Suprapubic skin (tissue), 4 donors: Measurements from ENCODE around the gene DNASE1.

Experiments used
- POLR2A ChIP-seq, 2 donors: fragments of 450-650 bp; IDR thresholded peaks; one replicate each; pipeline ENCODE4 v1.6.1; 2017; ENCODE audit warnings: antibody characterized with exemption in 2 of 2, mild to moderate bottlenecking in 2 of 2, moderate library complexity in 2 of 2
- POLR2AphosphoS5 ChIP-seq, 3 donors: sonication (generic); formaldehyde crosslinking; IDR thresholded peaks; one replicate each; pipeline ENCODE4 v1.6.1; 2017; ENCODE audit warnings: antibody characterized with exemption in 3 of 3
- TF ChIP-seq, protein P1 (sequence below), 2 donors: fragments of 200-600 bp in 1 of 2; fragments of 450-650 bp in 1 of 2; sonication (generic) in 1 of 2; IDR thresholded peaks; one replicate each; pipeline ENCODE4 v1.5.1; 2016 to 2019; ENCODE audit warnings: antibody characterized with exemption in 2 of 2, mild to moderate bottlenecking in 1 of 2, moderate library complexity in 1 of 2

DNA sequence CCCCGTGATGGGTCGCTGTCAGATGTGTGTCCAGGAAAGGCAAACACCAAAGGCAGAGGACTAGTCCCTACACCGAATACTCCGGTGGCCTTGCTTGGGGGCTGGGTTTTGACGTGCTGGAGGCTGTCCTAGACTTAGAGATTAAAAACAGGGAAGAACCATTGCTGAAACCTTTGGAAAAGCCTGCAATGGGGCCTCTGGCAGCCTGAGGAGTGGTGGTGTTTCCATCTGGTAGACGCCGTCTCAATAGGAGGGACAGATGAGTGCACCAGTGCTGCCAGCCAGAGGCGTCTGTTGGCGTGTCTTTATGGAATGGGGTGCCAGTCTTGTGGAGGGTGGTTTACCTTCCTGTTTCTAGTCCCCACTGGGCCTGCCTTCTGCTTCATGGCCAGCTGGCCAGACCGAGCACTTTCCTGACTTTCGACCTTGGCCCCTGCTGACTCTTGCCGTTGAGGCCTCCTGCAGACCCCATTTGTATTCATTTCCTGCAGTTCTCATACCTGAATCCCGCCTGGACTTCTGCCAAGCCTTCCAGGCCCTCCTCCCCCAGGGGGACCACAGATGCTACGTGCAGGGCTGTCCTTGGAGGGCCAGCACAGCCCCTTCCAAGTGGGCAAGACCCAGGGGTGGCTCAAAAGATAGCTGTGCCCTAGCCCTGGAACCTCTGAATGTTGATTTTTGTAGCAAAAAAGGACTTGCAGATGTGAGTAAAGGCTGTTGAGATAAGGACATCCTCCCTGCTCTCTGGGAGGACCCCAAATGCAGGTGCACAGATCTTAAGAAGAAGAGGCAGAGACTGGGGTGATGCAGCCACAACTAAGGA is 1.9 kb upstream of the DNASE1 start:
- TF ChIP-seq POLR2A (IDR thresholded peaks at IDR 0.05) (no peak), POLR2AphosphoS5 (IDR thresholded peaks at IDR 0.05) (no peak)
- TF ChIP-seq, protein P1, sequence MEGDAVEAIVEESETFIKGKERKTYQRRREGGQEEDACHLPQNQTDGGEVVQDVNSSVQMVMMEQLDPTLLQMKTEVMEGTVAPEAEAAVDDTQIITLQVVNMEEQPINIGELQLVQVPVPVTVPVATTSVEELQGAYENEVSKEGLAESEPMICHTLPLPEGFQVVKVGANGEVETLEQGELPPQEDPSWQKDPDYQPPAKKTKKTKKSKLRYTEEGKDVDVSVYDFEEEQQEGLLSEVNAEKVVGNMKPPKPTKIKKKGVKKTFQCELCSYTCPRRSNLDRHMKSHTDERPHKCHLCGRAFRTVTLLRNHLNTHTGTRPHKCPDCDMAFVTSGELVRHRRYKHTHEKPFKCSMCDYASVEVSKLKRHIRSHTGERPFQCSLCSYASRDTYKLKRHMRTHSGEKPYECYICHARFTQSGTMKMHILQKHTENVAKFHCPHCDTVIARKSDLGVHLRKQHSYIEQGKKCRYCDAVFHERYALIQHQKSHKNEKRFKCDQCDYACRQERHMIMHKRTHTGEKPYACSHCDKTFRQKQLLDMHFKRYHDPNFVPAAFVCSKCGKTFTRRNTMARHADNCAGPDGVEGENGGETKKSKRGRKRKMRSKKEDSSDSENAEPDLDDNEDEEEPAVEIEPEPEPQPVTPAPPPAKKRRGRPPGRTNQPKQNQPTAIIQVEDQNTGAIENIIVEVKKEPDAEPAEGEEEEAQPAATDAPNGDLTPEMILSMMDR (IDR thresholded peaks at IDR 0.05) = no peak
